Heart right ventricle (tissue), 16 donors: Measurements from ENCODE around the gene CLBA1. TPM values are rescaled to one million over a fixed set of nuclear protein-coding genes. Genes with fewer than 3 reads are reported as not detected.

Experiments used
- ATAC-seq, 8 donors: fragments of 200-7000 bp; cut with Tn5 transposase; one replicate each; pipeline ENCODE4 v1.9.1; 2020; ENCODE audit warnings: mild to moderate bottlenecking in 8 of 8, moderate library complexity in 8 of 8, moderate number of reproducible peaks in 1 of 8
- DNase-seq, 2 donors: peaks; one replicate each; pipeline ENCODE4 v3.0.0-alpha.2; 2020
- H3K27ac ChIP-seq, 10 donors: fragments of 200-600 bp; sonication (generic) in 2 of 10; one replicate each; pipeline versions ENCODE4 v1.5.0 to v1.8.0; 2020 to 2022; ENCODE audit warnings: mild to moderate bottlenecking in 3 of 10
- H3K27me3 ChIP-seq, 7 donors: fragments of 200-600 bp; one replicate each; pipeline ENCODE4 v1.8.0; 2021 to 2022; ENCODE audit warnings: mild to moderate bottlenecking in 2 of 7
- H3K36me3 ChIP-seq, 9 donors: fragments of 200-600 bp; sonication (generic) in 1 of 9; one replicate each; pipeline versions ENCODE4 v1.5.0 to v1.8.0; 2020 to 2022; ENCODE audit warnings: mild to moderate bottlenecking in 2 of 9
- H3K4me1 ChIP-seq, 9 donors: fragments of 200-600 bp; sonication (generic) in 1 of 9; one replicate each; pipeline versions ENCODE4 v1.5.0 to v1.8.0; 2020 to 2022; ENCODE audit warnings: mild to moderate bottlenecking in 4 of 9
- H3K4me3 ChIP-seq, 10 donors: fragments of 200-600 bp; sonication (generic) in 2 of 10; one replicate each; pipeline versions ENCODE4 v1.5.0 to v1.8.0; 2020 to 2022; ENCODE audit warnings: mild to moderate bottlenecking in 7 of 10, moderate library complexity in 2 of 10
- H3K9me3 ChIP-seq, 11 donors: fragments of 200-600 bp in 10 of 11; sonication (generic) in 2 of 11; one replicate each; pipeline versions ENCODE4 v1.5.0 to v1.8.0; 2013 to 2022; ENCODE audit warnings: mild to moderate bottlenecking in 2 of 11, control low read depth in 1 of 11, moderate library complexity in 1 of 11
- CTCF ChIP-seq, 9 donors: fragments of 200-600 bp; sonication (generic) in 2 of 9; IDR thresholded peaks; one replicate each; pipeline versions ENCODE4 v1.5.0 to v1.8.0; 2021 to 2022; ENCODE audit warnings: antibody characterized with exemption in 9 of 9, mild to moderate bottlenecking in 5 of 9, moderate library complexity in 1 of 9
- WGBS, 2 donors: extraction: QIAGEN DNeasy Blood & Tissue Kit; methylation state at CpG; one replicate each; pipeline ENCODE4 v1.1.7; 2013; ENCODE audit warnings: inconsistent platforms in 1 of 2; 5-methylcytosine and 5-hydroxymethylcytosine counted together
- intact Hi-C, 10 donors: fragments of 100-400 bp; cut with DNase I; formaldehyde crosslinking; loops; one replicate each; pipeline versions ENCODE4 v1.11.1 to v1.14.2; 2022
- polyA plus RNA-seq, 2 donors: library from polyadenylated mRNA; stranded (reverse); fragments of 200-250 nt; gene quantifications; one replicate each; pipeline ENCODE4 v1.2.3, GENCODE V29; 2013
- total RNA-seq, 10 donors: library from RNA; stranded (reverse); fragmentation: NEBNext Ultra II Directional in 3 of 10; extraction: Animal tissue kit (Norgen Biotek cat#: 25700) in 3 of 10; gene quantifications; one replicate each; pipeline versions ENCODE4 v1.2.1 to v1.2.4, GENCODE V29; 2021 to 2023
- donor health status: Arrhythmogenic right ventricular cardiomyopathy.
- donor health status: ischemic (EF 13 %, LVEDD 7.1; RV severe dilation, severe dysfunction).
- donor health status: healthy with polysubstance abuse.
- donor health status: DM: no; HTN: yes; CAD: no.
- donor health status: DM: no; HTN: no; CAD: no.
- donor health status: ischemic (EF 25% LVEDD 6.9; RV normal size, moderate dysfunction).
- donor health status: ischemic (EF 25% LVEDD 5.7; RV mildly dilated, moderate dysfunction).
- donor health status: healthy.
- donor health status: DM: yes; HTN: yes; CAD: no.
- donor health status: Ischemic cardiomyopathy.
- donor health status: ischemic (EF 35%, LVEDD 5.7; RV mildly dilated, moderate dysfunction).
- donor health status: nonischemic (EF 11% LVEDD 7.7; RV severe dilation, severe dysfunction).
- donor health status: DM: yes; HTN: yes; CAD: no.
- donor health status: PGD.
- donor health status: ischemic (EF 29% LVEDD 5.4; RV normal size, mild dysfunction).
- donor health status: nonischemic (EF 23%, LVEDD 6.1; RV moderate dilation, normal function).

Gene CLBA1
- total and polyA plus RNA-seq, 12 donors: 1.2 to 3.5 (median 2.6) TPM

- DNase-seq: no peak
- TF ChIP-seq CTCF (IDR thresholded peaks at IDR 0.05): no peak
- no peaks in the 10 kb centered on the region for H3K36me3 ChIP-seq
- WGBS, 2 donors: 86 to 87% methylated on average over 17 of the region's 17 CpGs
- H3K27ac ChIP-seq: no peak overlapping the region
- ATAC-seq: no peak
- H3K4me3 ChIP-seq: no peak overlapping the region
- H3K9me3 ChIP-seq: no peaks in the 10 kb centered on the region
- H3K27me3 ChIP-seq: peaks cover 0 to 18% (median 0%) of the 10 kb centered on the region in 7 donors
- peaks cover 0 to 23% (median 0%) of the 10 kb centered on the region in 9 donors for H3K4me1 ChIP-seq
- intact Hi-C loops: loop anchor here in 3 of 10 donors (2.0 to 10.0 kb wide), 3 partner anchors 66 to 278 kb away; no protein-coding TSS in a partner anchor
These were observed 57.2 kb downstream of the CLBA1 start for GRCh38 chr14:105042813-105043212.

- no peak for TF ChIP-seq CTCF (IDR thresholded peaks at IDR 0.05)
- Histone ChIP-seq H3K36me3 (no peaks in the 10 kb centered on the region), H3K4me3 (no peak overlapping the region), H3K27me3 (peaks cover 0 to 20% (median 0%) of the 10 kb centered on the region in 7 donors), H3K9me3 (no peaks in the 10 kb centered on the region), H3K4me1 (peaks cover 0 to 23% (median 0%) of the 10 kb centered on the region in 9 donors), H3K27ac (no peak overlapping the region)
- DNase-seq (no peak), ATAC-seq (no peak)
- intact Hi-C loops: loop anchor here in 6 of 10 donors (2.0 to 10.0 kb wide), 5 partner anchors 67 to 279 kb away; no protein-coding TSS in a partner anchor
- WGBS, 2 donors: 69 to 73% methylated on average over 7 of the region's 7 CpGs
These were observed 58.1 kb downstream of the CLBA1 start for GRCh38 chr14:105043641-105044040.

Other genes with a start within 250 kb of the CLBA1 start
- 10 to 100 TPM; 43.3 to 69.6 (median 50.8) TPM for gene SIVA1, start 232.6 kb upstream of the CLBA1 start, total RNA-seq
- 100 to 1,000 TPM in 1 of 2 donors, 10 to 100 TPM in 1; 78.6 to 203 TPM for gene SIVA1, start 232.6 kb upstream of the CLBA1 start, polyA plus RNA-seq
- gene AKT1, start 190.0 kb upstream of the CLBA1 start, total RNA-seq: 100 to 1,000 TPM in 9 of 10 donors, 10 to 100 TPM in 1; 98.1 to 152 (median 141) TPM
- gene AKT1, start 190.0 kb upstream of the CLBA1 start, polyA plus RNA-seq: 100 to 1,000 TPM in 1 of 2 donors, 10 to 100 TPM in 1; 95.7 to 112 TPM
- gene ZBTB42, start 184.7 kb upstream of the CLBA1 start, total RNA-seq: 1 to 10 TPM; 4.3 to 9.2 (median 6.9) TPM
- gene ZBTB42, start 184.7 kb upstream of the CLBA1 start, polyA plus RNA-seq: 1 to 10 TPM; 1.8 to 5.9 TPM
- 10 to 100 TPM in 9 of 10 donors, 1 to 10 TPM in 1; 8.3 to 13.6 (median 12.3) TPM for gene CEP170B, start 120.5 kb upstream of the CLBA1 start, total RNA-seq
- gene CEP170B, start 120.5 kb upstream of the CLBA1 start, polyA plus RNA-seq: 1 to 10 TPM; 6.8 to 9.1 TPM
- under 1 TPM in 9 of 10 donors, not detected in 1; 0.23 to 0.91 (median 0.50) TPM for gene PLD4, start 60.9 kb upstream of the CLBA1 start, total RNA-seq
- under 1 TPM; 0.07 to 0.13 TPM for gene PLD4, start 60.9 kb upstream of the CLBA1 start, polyA plus RNA-seq
- gene AHNAK2, start 7.4 kb upstream of the CLBA1 start, total RNA-seq: 10 to 100 TPM in 1 of 10 donors, 1 to 10 TPM in 9; 1.1 to 29.5 (median 2.6) TPM
- gene AHNAK2, start 7.4 kb upstream of the CLBA1 start, polyA plus RNA-seq: 1 to 10 TPM; 3.5 to 4.0 TPM
- 1 to 10 TPM; 1.5 to 6.4 (median 2.0) TPM for gene CDCA4, start 35.3 kb downstream of the CLBA1 start, total RNA-seq
- 1 to 10 TPM; 2.7 to 3.2 TPM for gene CDCA4, start 35.3 kb downstream of the CLBA1 start, polyA plus RNA-seq
- gene GPR132, start 79.6 kb downstream of the CLBA1 start, total RNA-seq: 1 to 10 TPM in 2 of 10 donors, under 1 TPM in 8; 0.19 to 4.1 (median 0.82) TPM
- under 1 TPM; 0.35 to 0.88 TPM for gene GPR132, start 79.6 kb downstream of the CLBA1 start, polyA plus RNA-seq
- gene JAG2, start 183.0 kb downstream of the CLBA1 start, total RNA-seq: 10 to 100 TPM; 18.5 to 42.4 (median 26.3) TPM
- gene JAG2, start 183.0 kb downstream of the CLBA1 start, polyA plus RNA-seq: 10 to 100 TPM; 23.7 to 45.5 TPM
- 10 to 100 TPM; 18.9 to 33.9 (median 29.6) TPM for gene NUDT14, start 195.5 kb downstream of the CLBA1 start, total RNA-seq
- 10 to 100 TPM; 15.1 to 31.1 TPM for gene NUDT14, start 195.5 kb downstream of the CLBA1 start, polyA plus RNA-seq